Large intestine (tissue), 3 donors: ENCODE results near the gene COX6A1. TPM values are rescaled to one million over a fixed set of nuclear protein-coding genes. Genes with fewer than 3 reads are reported as not detected.
"Not testable (repeated sequence)": the region's sequence is repeated elsewhere in the genome, so short reads cannot be mapped to it uniquely, and the experiment has no call there.

Experiments used
- DNase-seq, 2 donors: peaks; one replicate each; pipeline versions ENCODE4 v3.0.0 to v3.0.0-alpha.2; 2013
- H3K27ac ChIP-seq: one replicate; pipeline ENCODE4 v1.5.1; 2013; ENCODE audit warnings: low read length
- H3K27me3 ChIP-seq: 2 replicates; pipeline ENCODE4 v1.6.1; 2013; ENCODE audit warnings: low read length; ENCODE audit not compliant: control insufficient read depth, insufficient read depth
- H3K36me3 ChIP-seq: 2 replicates; pipeline ENCODE4 v1.6.1; 2013; ENCODE audit warnings: low read length; ENCODE audit not compliant: control insufficient read depth, insufficient read depth
- H3K4me1 ChIP-seq: one replicate; pipeline ENCODE4 v1.6.1; 2013; ENCODE audit warnings: low read length; ENCODE audit not compliant: control insufficient read depth, insufficient read depth
- H3K4me3 ChIP-seq: one replicate; pipeline ENCODE4 v1.5.1; 2013; ENCODE audit warnings: low read length
- H3K9me3 ChIP-seq: one replicate; pipeline ENCODE4 v1.6.1; 2013; ENCODE audit warnings: mild to moderate bottlenecking, low read depth, low read length, moderate library complexity; ENCODE audit not compliant: control insufficient read depth
- WGBS: methylation state at CpG from one replicate; pipeline ENCODE4 v1.1.5; 2013; ENCODE audit warnings: low lambda C conversion rate; ENCODE audit not compliant: insufficient coverage; 5-methylcytosine and 5-hydroxymethylcytosine counted together
- polyA plus RNA-seq: library from polyadenylated mRNA; unstranded; fragments of 120-200 nt; gene quantifications from one replicate; pipeline ENCODE4 v1.2.1, GENCODE V29; 2013

COX6A1 gene
- polyA plus RNA-seq, 1 donor: 402 TPM

GRCh38 chr12:120475643-120476042 lies 37.7 kb downstream of the COX6A1 start:
- Histone ChIP-seq H3K27ac (no peak overlapping the region), H3K36me3 (no peaks in the 10 kb centered on the region), H3K4me3 (no peak overlapping the region), H3K4me1 (no peaks in the 10 kb centered on the region), H3K9me3 (no peaks in the 10 kb centered on the region), H3K27me3 (no peaks in the 10 kb centered on the region)
- WGBS: no CpG with 5 or more reads among the region's 1 CpG
- no peak for DNase-seq

GRCh38 chr12:120479458-120479857 lies 41.5 kb downstream of the COX6A1 start:
- no peaks in the 10 kb centered on the region for H3K9me3 ChIP-seq
- peaks cover 2% of the 10 kb centered on the region for H3K36me3 ChIP-seq
- no peaks in the 10 kb centered on the region for H3K4me1 ChIP-seq
- no peak overlapping the region for H3K4me3 ChIP-seq
- no CpG with 5 or more reads among the region's 1 CpG for WGBS
- H3K27me3 ChIP-seq: no peaks in the 10 kb centered on the region
- no peak for DNase-seq
- H3K27ac ChIP-seq: no peak overlapping the region

GRCh38 chr12:120480211-120480610 lies 42.3 kb downstream of the COX6A1 start:
- no peak for DNase-seq
- H3K27me3 ChIP-seq: no peaks in the 10 kb centered on the region
- WGBS: no CpG with 5 or more reads among the region's 1 CpG

GRCh38 chr12:120481022-120481767 lies 43.3 kb downstream of the COX6A1 start:
- WGBS: no CpG with 5 or more reads among the region's 9 CpGs
- no peaks in the 10 kb centered on the region for H3K4me1 ChIP-seq
- H3K27ac ChIP-seq: no peak overlapping the region
- H3K27me3 ChIP-seq: no peaks in the 10 kb centered on the region
- H3K9me3 ChIP-seq: no peaks in the 10 kb centered on the region
- peaks cover 2% of the 10 kb centered on the region for H3K36me3 ChIP-seq
- DNase-seq: no peak
- H3K4me3 ChIP-seq: no peak overlapping the region

More at GRCh38 chr12:120480211-120480610, 42.3 kb downstream of the COX6A1 start:
- Histone ChIP-seq H3K36me3 (peaks cover 2% of the 10 kb centered on the region), H3K4me1 (no peaks in the 10 kb centered on the region), H3K9me3 (no peaks in the 10 kb centered on the region), H3K27ac (no peak overlapping the region), H3K4me3 (no peak overlapping the region)

GRCh38 chr12:120483621-120484020 lies 45.7 kb downstream of the COX6A1 start:
- no peaks in the 10 kb centered on the region for H3K27me3 ChIP-seq
- H3K4me1 ChIP-seq: no peaks in the 10 kb centered on the region
- no peak overlapping the region for H3K27ac ChIP-seq
- no CpG with 5 or more reads among the region's 1 CpG for WGBS
- no peaks in the 10 kb centered on the region for H3K9me3 ChIP-seq
- no peak overlapping the region for H3K4me3 ChIP-seq
- DNase-seq: no peak
- peaks cover 2% of the 10 kb centered on the region for H3K36me3 ChIP-seq

GRCh38 chr12:120485961-120486881 lies 48.3 kb downstream of the COX6A1 start:
- H3K36me3 ChIP-seq: peaks cover 12% of the 10 kb centered on the region
- WGBS: 80% methylated on average over 1 of the region's 7 CpGs

GRCh38 chr12:120487552-120487951 lies 49.6 kb downstream of the COX6A1 start:
- not testable (repeated sequence) for H3K27me3 ChIP-seq, H3K4me3 ChIP-seq, DNase-seq, H3K4me1 ChIP-seq, H3K9me3 ChIP-seq, H3K27ac ChIP-seq
- H3K36me3 ChIP-seq: peaks cover 16% of the 10 kb centered on the region
- no CpG with 5 or more reads among the region's 7 CpGs for whole genome bisulfite sequencing

More at GRCh38 chr12:120485961-120486881, 48.3 kb downstream of the COX6A1 start:
- H3K27ac ChIP-seq: no peak overlapping the region
- H3K27me3 ChIP-seq: no peaks in the 10 kb centered on the region
- no peaks in the 10 kb centered on the region for H3K9me3 ChIP-seq
- no peak overlapping the region for H3K4me3 ChIP-seq
- H3K4me1 ChIP-seq: no peaks in the 10 kb centered on the region
- no peak for DNase-seq

- 80% methylated on average over 1 of the region's 5 CpGs for WGBS
- Histone ChIP-seq H3K9me3 (no peaks in the 10 kb centered on the region), H3K36me3 (peaks cover 16% of the 10 kb centered on the region), H3K4me1 (no peaks in the 10 kb centered on the region), H3K27me3 (no peaks in the 10 kb centered on the region), H3K27ac (no peak overlapping the region), H3K4me3 (no peak overlapping the region)
- no peak for DNase-seq
Measured at GRCh38 chr12:120488057-120488640, 50.2 kb downstream of the COX6A1 start.

GRCh38 chr12:120489018-120489417 lies 51.1 kb downstream of the COX6A1 start:
- Histone ChIP-seq H3K36me3 (peaks cover 16% of the 10 kb centered on the region), H3K4me3 (no peak overlapping the region), H3K27me3 (no peaks in the 10 kb centered on the region), H3K9me3 (no peaks in the 10 kb centered on the region), H3K27ac (no peak overlapping the region), H3K4me1 (no peaks in the 10 kb centered on the region)
- WGBS: 80% methylated on average over 1 of the region's 4 CpGs
- DNase-seq: no peak

- no peak for DNase-seq
- Histone ChIP-seq H3K27me3 (no peaks in the 10 kb centered on the region), H3K9me3 (no peaks in the 10 kb centered on the region), H3K36me3 (peaks cover 16% of the 10 kb centered on the region), H3K4me3 (no peak overlapping the region), H3K4me1 (peaks cover 3% of the 10 kb centered on the region), H3K27ac (no peak overlapping the region)
- WGBS: no CpG with 5 or more reads among the region's 5 CpGs
Measured at GRCh38 chr12:120490325-120490724, 52.4 kb downstream of the COX6A1 start.
